K562 (cell line): Measurements from ENCODE around the gene HOXA13. TPM values are rescaled to one million over a fixed set of nuclear protein-coding genes. Genes with fewer than 3 reads are reported as not detected.

Experiments used
- FOXM1 ChIP-seq, 2 experiments: fragments of 450-650 bp in 1 of 2; sonication (generic) in 1 of 2; formaldehyde crosslinking in 1 of 2; IDR thresholded peaks; 2 replicates each; pipeline versions ENCODE4 v1.6.1 to v1.9.0; 2017 to 2022; ENCODE audit warnings: low read depth in 2 of 2, mild to moderate bottlenecking in 2 of 2, missing genetic modification reagents in 1 of 2, moderate library complexity in 1 of 2
- MIER1 ChIP-seq: fragments of 450-650 bp; IDR thresholded peaks from 2 replicates; pipeline ENCODE4 v1.6.1; 2016; ENCODE audit warnings: antibody characterized with exemption, mild to moderate bottlenecking, low read depth
- ZBTB11 ChIP-seq, 3 experiments: fragments of 200-800 bp in 1 of 3; fragments of 250-450 bp in 1 of 3; fragments of 450-650 bp in 1 of 3; sonication (Bioruptor Pico) in 1 of 3; sonication (Bioruptor generic) in 1 of 3; formaldehyde crosslinking in 1 of 3; IDR thresholded peaks; 2 replicates each; pipeline versions ENCODE4 v1.6.1 to v1.8.0; 2016 to 2022; ENCODE audit warnings: mild to moderate bottlenecking in 2 of 3, missing genetic modification characterization in 2 of 3, missing compliant biosample characterization in 1 of 3, moderate library complexity in 1 of 3
- ZNF212 ChIP-seq: fragments of 450-650 bp; formaldehyde crosslinking; IDR thresholded peaks from 2 replicates; pipeline ENCODE4 v1.4.0; 2020; ENCODE audit warnings: mild to moderate bottlenecking
- ZNF780A ChIP-seq: fragments of 250-450 bp; sonication (Bioruptor Pico); IDR thresholded peaks from 2 replicates; pipeline ENCODE4 v1.5.0; 2021; ENCODE audit warnings: mild to moderate bottlenecking
- polyA plus RNA-seq, 8 experiments: library from polyadenylated mRNA; depleted of rRNA in 4 of 8; stranded (reverse) in 5 of 8; unstranded in 3 of 8; fragments of >200 nt; fragmentation: Nextera tagmentation in 2 of 8; fragmentation: Illumina TruSeq in 1 of 8; extraction: Ambion mirVana in 2 of 8; extraction: Trizol in 1 of 8; gene quantifications; 2 replicates each; pipeline versions ENCODE4 v1.2.1 to v1.2.3, GENCODE V29; 2011 to 2014; ENCODE audit warnings: inconsistent platforms in 1 of 8, missing spikeins in 1 of 8
- total RNA-seq, 7 experiments: library from RNA; depleted of rRNA in 6 of 7; stranded (reverse); fragments of >200 nt in 6 of 7; fragmentation: Illumina TruSeq in 2 of 7; extraction: Trizol in 2 of 7; gene quantifications; 2 replicates each; pipeline versions ENCODE4 v1.2.1 to v1.2.3, GENCODE V29; 2011 to 2021; ENCODE audit warnings: low replicate concordance in 1 of 7

HOXA13 gene
- total and polyA plus RNA-seq, 9 of the 15 experiments (the other 6 are each of a cell fraction or from before 2014, with no cell fraction given), result not detected

GRCh38 chr7:27188386-27189294 lies 11.3 kb downstream of the HOXA13 start (continued):
- TF ChIP-seq ZNF212 (CRISPR knock-in tag), result no peak
- TF ChIP-seq MIER1, result no peak
- TF ChIP-seq FOXM1 (IDR thresholded peaks at IDR 0.05; ENCODE audit: low read depth), result no peak
- no peak for TF ChIP-seq FOXM1 (CRISPR knock-in tag; IDR thresholded peaks at IDR 0.05; ENCODE audit: low read depth)
- TF ChIP-seq ZBTB11 (CRISPR knock-in tag; IDR thresholded peaks at IDR 0.05), result no peak
- TF ChIP-seq ZNF780A (CRISPR knock-in tag), result no peak
